ENCODE results near the gene HELB. TPM values are rescaled to one million over a fixed set of nuclear protein-coding genes. Genes with fewer than 3 reads are reported as not detected.

The HELB gene
- 1 to 10 TPM; 2.6 to 6.1 (median 4.4) TPM for polyA plus RNA-seq (ENCODE audit: insufficient read length in 3 of 3)
- long read RNA-seq, donor 1 = 0 reads
- long read RNA-seq, donor 2, full-length matches to known transcripts = 1 of 1 reads
- long read RNA-seq, donor 2, partial matches to known transcripts = 0 of 1 reads
- long read RNA-seq, donor 2, other reads (novel, unspliced or antisense) = 0 of 1 reads
- long read RNA-seq, donor 3 = 0 reads
- long read RNA-seq, donor 4 = 0 reads
- long read RNA-seq, donor 5 = 0 reads
- long read RNA-seq, donor 6 = 0 reads
- long read RNA-seq, donor 7 = 0 reads
- long read RNA-seq, donor 8 = 0 reads
- long read RNA-seq, donor 9 = 0 reads
- long read RNA-seq, donor 10 = 0 reads
- long read RNA-seq, donor 11 = 0 reads
- long read RNA-seq, donor 12 = 0 reads
- long read RNA-seq, donor 13 = 0 reads
- long read RNA-seq, donor 14 = 0 reads
- long read RNA-seq, donor 15, partial matches to known transcripts = 19 of 19 reads
- long read RNA-seq, donor 15, other reads (novel, unspliced or antisense) = 0 of 19 reads
- long read RNA-seq, donor 16 = 0 reads

DNA sequence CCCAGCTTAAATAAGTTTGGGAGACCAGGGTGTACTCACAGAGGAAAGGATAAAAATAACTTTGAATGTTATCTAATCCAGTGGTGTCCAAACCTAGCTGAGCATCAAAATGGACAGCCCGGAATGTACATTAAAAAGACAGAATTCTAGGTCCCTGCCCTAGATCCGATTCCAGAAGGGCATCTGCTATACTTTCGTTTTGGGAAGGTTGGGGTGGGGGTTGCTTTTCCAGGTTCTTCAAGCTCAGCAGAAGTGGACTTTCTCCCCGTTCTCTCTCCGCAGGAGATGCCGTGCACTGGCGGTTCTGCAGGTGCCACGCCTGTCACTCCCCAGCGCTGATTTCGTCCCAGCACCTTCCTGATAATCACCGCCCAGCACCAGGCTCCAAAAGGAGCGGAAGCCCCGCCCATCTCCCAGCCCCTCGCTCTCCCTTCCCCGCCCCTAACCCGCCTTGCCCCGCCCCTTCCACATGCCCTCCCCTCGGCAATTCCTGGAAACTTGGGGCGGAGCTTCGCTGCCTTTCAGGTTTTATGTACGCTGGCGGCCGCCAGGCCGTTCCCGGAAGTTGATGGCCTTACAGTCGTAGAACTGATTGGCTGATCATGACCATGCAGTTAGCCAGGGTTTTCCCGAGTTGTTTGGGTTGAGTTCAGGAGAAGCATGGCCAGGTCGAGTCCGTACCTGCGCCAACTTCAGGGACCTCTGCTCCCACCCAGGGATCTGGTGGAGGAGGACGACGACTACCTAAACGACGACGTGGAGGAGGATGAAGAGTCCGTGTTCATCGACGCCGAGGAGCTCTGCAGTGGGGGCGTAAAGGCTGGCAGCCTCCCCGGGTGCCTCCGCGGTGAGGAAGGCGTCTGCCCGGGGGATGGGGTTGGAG, at the start of gene HELB:
TSS of gene HELB (plus strand) at position 550 of the 883 bp plus-strand sequence. CDS start at position 661, 111 bp downstream.
- peak; percentile 97 for DNase-seq

DNA sequence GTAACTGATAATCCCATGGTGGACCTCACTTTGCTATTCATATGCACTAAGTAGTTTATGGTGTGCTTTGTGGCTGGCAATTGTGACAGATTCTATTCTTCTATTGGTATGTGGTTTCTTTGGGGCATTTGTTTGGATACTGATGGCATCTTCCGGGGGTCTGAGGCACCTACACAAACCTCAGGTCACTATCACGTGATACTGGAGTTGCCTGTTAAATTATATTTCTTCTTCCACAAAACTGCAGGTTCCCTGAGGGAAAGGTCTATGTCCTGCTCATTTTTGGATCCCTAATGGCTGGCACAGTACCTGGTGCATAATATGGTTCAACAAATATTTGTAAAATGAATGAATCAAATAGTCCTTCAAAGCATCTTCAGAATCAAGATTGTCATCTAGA, 49.5 kb upstream of the HELB start:
- DNase-seq = no peak

DNA sequence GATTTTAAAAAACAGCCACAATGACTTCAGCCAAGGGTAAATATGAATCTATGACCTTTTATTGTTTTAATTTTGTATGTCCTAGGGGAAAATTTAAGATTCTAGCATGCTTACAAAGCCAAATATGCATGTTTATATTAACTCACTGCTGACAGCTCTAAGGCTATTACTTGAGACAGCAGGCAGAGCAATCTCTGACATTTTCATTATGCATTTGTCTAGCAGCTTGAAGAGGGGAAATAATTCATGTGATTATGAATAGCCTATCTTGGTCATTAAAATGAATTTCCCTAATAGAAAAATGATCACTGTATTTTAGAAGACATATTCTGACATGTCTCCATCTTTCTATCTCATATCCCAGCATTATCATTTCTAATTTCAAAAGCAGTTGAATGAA, 46.6 kb upstream of the HELB start:
- no peak for DNase-seq

DNA sequence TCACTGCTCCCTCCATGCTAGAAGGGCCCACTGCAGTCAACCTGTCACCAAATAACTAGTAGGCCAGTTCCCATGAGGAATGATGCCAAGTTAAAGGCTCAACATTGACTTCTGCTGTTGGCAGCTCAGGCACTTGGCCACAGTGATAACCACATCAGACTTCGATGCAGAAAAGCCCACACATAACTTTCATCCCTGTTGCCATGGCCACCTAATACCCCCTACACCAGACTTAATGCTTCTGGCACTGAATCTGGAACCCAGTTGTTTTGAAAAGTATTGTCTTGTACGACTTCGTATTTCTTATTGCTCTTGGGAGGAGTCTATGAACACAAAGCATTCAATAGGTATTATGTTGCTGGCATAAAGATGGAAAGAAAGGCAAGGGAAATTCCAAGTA, 44.3 kb upstream of the HELB start:
- DNase-seq = no peak

DNA sequence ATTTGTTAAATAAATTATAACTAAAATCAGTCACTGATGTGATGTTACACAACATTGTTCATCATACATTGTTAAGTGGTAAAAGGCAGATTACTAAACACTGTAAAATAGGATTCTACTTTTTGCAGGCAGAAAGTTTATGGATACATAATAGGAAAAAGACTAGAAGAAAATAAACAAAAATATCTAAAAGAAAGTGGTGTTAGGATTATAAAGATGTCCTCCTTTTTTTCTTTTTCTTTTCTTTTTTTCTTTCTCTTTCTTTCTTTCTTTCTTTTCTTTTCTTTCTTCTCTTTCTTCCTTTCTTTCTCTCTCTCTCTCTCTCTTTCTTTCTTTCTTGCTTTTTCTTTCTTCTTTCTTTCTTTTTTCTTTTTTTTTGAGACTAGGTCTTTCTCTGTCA, 39.6 kb upstream of the HELB start:
- DNase-seq = no peak

DNA sequence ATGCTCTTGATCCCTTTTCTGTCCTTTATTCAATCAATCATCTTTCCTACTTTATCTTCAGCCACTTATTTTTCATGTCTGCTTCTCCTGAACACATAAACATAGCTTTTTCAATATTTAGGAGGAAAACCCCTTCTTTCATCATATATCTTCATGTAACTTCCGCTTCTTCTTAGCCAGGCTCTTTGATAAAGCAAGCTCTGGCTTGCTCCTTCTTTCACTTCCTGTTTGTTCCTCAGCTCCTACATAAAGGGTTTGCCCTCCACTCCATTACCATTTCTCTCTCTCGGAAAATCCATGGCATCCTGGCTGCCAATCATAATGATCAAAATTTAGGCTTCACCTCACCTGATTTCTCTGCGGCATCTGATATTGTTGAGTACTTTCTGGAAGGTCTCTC, 33.7 kb upstream of the HELB start:
- DNase-seq = no peak

DNA sequence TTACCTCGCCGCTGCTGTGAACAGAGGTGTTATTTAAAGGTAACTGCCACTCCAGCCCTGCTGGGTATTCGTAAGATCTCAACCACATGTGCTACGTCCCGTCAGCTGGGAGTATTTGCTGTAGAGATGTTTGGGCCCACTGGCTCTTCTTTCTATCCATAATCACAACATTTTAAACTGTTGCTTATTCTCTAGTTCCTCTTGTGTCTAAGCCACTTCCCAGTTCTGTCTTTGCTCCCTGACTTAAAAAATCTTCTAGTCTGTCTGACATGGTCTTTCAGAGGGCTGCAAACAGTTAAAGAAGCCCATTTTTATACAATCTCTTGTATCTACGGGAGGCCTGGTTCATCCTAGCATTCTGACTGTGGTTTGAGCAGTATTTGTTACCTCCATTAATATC, 33.2 kb upstream of the HELB start:
- DNase-seq = no peak

DNA sequence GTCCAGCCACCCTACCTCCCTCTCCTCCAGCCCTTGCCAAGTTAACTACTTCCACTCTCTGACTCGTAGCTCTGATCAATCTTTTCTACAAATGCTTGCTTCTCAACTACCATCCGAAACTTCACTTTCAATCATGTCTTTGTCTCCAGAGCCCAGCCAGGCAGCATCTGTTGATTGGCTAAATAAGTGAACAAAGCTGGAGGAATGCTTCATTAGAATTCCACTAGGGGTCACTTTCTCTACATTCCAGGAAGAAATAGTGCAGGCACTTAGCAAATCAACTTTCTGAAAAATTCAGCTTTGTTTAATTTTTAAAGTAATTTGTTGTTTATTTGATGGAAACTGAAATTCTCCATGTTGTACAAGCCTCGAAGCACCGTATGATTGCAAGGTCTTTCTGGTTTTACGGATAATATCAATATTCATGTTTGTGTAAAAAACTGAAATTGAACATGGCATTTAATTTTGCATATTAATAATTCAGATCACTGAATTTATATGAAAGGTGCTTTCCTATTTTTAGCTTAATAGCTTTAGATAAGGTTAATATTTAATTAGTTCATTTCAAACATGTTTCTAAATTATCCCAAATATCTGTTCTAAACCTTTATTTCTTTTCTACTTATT, 32.4 kb upstream of the HELB start:
- peak; percentile 22 for DNase-seq

DNA sequence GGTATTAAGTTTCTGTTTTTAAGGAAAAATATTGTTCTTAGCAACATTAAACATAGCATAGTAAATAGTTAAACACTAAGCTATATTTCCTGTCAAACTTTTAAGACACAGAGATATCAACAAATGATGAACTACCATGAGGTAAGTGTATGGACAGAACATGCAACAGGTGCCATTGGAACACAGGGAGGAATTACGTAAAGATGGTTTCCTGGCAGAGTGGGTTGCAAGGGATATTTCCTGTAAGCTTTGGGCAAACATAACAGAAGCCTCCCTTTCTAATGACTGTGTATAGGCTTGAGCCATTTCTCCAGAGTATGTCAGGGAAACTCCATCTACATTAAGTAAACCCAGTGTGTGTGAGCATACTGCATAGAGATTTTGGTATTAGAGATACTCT, 31.7 kb upstream of the HELB start:
- no peak for DNase-seq

DNA sequence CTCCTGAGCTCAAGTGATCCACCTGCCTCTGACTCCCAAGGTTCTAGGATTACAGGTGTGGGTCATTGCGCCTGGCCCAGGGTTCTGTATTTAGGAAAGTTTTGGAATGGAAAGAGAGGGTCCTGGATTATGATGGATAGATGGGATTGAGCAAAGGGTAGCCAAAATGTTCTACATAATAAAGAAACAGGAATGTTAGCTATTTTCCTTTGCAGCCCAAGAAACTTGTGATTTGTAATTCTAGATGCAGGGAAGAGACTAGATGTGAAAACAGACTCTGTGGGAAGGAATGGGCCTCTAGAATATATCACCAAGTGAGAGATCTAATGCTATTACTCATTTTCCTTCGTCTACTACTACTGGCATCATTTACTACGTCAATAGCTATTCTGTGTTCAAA, 29.6 kb upstream of the HELB start:
- DNase-seq = no peak

DNA sequence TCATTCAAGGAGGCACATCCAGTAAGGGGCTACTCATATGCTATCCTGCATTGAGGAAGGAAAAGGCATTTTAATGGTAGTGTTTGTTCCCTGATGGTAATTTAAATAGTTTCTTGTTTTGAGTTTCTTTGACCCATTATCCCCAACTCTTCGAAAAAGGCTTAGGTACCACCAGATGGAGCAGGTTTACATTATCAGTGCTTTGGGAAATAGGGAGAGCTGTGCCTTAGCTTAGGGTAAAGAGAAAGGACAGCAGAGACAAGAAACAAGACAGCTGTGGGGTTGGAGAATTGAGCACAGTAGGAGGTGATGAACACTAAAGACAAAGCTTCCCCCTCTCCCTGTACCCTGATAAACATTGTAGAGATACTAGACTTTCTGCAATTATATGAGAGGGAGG, 29.1 kb upstream of the HELB start:
- DNase-seq = no peak

DNA sequence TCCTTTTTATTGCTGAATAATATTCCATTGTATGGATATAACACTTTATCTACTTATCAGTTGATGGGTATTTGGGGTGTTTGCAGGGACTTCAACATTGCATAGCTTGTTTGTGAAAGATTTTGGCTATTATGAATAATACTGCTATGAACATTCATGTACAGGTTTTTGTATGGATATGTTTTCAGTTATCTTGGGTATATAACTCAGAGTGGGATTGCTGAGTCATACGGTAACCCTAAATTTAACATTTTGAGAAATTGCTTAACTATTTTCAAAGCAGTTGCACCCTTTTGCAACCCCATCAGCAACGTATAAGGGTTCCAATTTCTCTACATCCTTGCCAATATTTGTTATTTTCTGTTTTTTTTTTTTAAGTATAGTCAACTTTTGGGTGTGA, 27.3 kb upstream of the HELB start:
- DNase-seq = no peak

DNA sequence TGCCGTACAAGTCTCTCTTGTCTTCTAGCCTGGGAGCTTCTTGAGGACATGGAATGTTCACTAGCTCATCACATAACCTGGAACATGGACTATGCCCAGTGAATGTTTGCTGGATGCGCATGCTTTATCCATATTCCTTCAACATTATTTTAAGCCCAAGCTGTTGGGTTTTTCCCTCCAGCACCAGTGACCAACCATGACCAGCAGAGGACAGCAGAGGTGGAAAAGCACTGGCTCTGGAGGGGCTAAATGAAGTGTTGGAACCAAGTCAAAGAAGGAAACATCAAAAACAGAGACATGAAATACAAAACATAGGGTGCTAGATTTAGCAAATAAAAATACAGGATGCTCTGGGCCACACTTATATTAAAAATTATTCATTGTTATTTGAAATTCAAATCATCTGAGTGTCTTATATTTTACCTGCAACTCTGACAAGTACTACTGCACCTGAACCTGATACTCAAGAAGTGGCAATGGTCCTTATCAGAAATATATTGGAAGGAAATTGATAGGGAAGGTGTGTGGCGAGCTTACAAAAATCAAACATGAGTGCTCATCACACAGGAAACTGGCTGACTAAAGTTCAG, 23.1 kb upstream of the HELB start:
- DNase-seq = peak; percentile 17

DNA sequence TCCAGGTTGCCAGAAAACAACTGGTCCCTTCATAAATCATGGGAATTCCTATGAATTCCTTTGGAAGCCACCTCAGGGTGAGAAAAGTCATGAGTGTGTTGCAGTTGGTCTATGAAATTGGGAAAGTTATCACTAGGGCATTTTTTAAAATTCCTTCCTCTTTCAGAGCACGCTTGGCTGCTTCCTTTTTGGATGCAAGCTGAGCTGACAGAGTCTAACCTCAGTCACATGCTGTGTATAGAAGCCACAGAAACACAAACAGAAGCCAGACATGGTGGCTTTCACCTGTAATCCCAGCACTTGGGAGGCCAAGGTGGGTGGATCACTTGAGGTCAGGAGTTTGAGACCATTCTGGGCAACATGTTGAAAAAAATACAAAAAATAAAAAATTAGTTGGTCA, 21.7 kb upstream of the HELB start:
- DNase-seq = no peak

DNA sequence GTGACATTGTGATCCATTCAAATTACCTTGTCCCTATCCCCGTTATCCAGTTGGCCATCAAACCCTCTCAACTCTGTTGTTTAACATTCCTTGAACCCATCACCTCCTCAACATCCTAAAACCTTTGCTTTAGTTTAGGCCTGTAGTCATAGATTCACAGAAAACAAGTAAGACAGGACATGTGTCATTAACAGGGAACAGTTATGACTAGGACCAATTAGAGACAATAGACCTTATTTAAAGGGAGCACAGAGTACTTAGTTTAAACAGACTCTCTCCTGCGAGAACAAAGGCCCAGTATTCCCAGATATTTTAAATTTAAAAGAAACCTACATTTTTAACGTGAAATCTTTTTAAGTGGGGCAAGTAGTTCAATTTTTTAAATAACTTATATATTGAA, 20.0 kb upstream of the HELB start:
- no peak for DNase-seq

DNA sequence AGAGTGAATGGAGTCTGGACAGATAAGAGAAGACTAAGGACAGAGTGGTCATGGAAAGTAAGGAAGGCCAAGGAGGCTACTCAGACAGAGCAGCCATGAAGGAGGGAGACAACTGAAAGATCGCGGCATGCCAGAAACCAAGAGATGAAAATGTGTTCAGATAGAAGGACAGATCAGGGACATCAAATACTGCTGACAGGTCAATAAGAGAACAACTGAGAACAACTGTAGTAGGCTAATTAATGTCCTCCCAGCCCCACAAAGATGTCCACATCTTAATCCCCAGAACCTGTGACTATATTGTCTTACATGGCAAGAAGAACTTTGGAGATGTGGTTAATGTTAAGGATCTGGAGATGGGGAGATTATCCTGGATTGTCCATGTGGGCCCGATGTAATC, 15.0 kb upstream of the HELB start:
- no peak for DNase-seq

DNA sequence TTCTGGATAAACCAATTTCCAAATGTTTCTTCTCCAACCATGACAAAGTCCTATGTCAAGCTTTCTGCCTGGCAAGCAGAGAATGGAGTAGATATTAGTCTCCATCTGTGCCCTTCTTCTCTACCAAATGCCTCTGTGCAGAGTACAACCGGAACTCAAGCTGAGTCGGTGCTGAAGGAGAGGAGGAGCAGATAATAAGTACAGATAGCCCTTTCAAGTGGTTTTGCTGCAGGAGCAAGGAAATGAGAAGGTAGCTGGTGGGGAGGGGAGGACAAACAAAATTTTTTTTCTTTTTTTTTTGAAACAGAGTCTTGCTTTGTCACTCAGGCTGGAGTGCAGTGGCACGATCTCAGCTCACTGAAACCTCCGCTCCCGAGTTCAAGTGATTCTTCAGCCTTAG, 14.2 kb upstream of the HELB start:
- no peak for DNase-seq

DNA sequence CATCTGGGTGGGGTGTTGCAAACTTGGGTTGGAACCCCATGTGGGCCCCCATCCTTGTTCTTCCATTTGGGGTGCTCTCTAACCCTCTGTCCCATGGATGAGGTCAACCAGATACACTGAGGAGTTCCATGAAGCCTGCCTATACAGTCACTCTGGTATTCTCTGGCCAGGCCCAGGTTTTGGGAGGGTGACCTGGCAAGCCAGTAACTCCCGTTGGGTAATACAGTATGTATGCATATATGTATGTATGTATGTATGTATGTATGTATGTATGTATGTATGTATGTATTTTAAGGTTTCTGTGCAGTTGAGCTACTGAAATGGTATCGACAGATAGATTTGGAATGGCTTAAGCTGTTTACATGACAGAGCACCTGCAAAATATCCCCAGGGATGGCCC, 12.8 kb upstream of the HELB start:
- no peak for DNase-seq

DNA sequence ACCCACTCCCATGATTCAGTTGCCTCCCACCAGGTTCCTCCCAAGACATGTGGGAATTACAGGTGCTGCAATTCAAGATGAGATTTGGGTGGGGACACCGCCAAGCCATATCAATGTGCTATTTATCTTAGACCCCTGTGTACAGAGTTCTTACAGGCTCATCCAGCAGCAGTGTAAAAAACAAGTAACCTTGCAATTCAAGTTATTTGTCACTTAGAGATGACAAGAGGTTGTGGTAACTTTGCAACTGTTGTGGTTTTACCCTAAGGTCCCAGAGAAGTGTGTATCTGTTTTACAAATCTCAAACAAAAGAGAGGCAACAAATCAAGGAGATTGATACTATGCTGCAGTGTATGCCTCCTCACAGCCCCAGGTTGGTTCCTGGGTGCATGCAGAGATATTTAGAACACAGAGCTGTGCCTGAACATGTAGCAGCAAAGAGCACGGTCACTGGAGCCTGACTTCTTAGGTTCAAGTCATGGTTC, 11.5 kb upstream of the HELB start:
- DNase-seq = no peak

DNA sequence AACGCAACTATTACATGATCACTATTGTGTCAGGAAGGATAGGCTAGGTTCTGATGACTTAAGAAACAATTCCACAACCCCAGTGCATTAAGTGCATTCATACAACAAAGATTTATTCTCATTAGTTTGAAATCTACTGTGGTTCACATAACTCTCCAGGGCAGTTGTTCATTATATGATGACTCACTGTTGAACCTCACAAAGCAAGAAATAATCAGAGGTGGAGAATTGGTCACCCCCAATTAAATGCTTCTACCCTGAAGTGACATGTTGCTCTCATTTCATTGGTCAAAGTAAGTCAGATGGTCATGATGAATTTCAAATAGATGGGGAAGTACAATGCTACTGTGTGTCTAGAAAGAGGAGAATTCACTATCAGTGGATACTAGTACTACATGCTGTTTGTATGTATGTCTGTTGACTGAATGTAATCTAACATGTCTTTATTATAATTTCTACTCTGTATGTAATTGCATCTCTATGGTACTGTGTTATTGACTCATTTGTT, 6.1 kb upstream of the HELB start:
- DNase-seq = no peak

DNA sequence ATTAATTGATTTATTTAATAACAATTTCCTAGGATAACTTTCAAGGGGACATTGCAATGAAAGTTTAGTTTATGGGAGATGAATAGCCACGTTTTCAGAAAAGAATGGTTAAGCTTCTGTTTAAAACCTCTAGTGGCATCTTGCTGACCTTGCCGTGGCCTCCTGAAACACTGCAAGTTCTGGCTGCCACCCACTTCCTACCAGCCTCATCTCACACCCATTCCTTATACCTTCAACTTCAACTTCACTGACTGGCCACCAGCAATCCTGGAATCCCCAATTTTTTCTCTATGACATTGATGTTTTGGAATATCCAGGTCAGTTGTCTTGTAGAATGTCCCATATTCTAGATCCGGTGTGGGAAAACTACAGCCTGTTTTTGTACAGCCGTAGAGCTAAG, 5.2 kb upstream of the HELB start:
- no peak for DNase-seq

DNA sequence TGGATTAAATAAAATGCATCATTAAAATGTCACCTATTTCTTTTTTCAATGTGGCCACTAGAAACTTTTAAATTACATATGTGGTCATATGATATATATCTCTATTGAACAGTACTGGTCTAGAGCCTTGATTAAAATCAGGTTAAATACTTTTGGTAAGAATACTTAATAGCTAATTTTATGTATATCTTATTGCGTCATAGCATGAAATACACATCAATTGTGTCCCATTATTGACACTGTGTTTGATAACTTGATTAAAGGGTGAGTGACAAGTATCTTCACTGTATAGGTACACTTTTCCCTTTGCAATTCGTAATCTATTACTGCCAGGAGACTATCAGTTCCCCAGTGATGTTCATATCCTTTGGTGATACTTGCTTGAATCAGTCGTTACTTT, 4.4 kb upstream of the HELB start:
- no peak for DNase-seq
